Activated CD4-positive, alpha-beta T cell treated with anti-CD3 and anti-CD28 coated beads for 36 hours (primary cell): Measurements from ENCODE around the gene HMG20B. TPM values are rescaled to one million over a fixed set of nuclear protein-coding genes. Genes with fewer than 3 reads are reported as not detected.
"Not testable (repeated sequence)": the region's sequence is repeated elsewhere in the genome, so short reads cannot be mapped to it uniquely, and the experiment has no call there.

Experiments
- ATAC-seq: fragments of 200-7000 bp; cut with Tn5 transposase; one replicate; pipeline ENCODE4 v1.10.0; 2021; ENCODE audit warnings: mild to moderate bottlenecking, moderate library complexity
- CTCF ChIA-PET: fragments of 350-600 bp; sonication (Branson Sonifier 250); formaldehyde crosslinking; loops from one replicate; lab custom pipeline; 2021; ENCODE audit warnings: antibody characterized with exemption; lab: Charles Lee
- POLR2A ChIA-PET: fragments of 350-600 bp; sonication (Branson Sonifier 250); formaldehyde crosslinking; loops from one replicate; lab custom pipeline; 2021; ENCODE audit warnings: antibody characterized with exemption, inconsistent platforms; lab: Charles Lee
- DNase-seq: peaks from one replicate; pipeline ENCODE4 v3.0.0-alpha.2; 2020
- H3K27ac Mint-ChIP-seq: one replicate; pipeline ENCODE4 v1.8.0; 2021; ENCODE audit warnings: mixed read lengths
- H3K27me3 Mint-ChIP-seq: one replicate; pipeline ENCODE4 v1.8.0; 2021; ENCODE audit warnings: mixed read lengths
- H3K36me3 Mint-ChIP-seq: one replicate; pipeline ENCODE4 v1.8.0; 2021; ENCODE audit warnings: low read depth, mixed read lengths
- H3K4me1 Mint-ChIP-seq: one replicate; pipeline ENCODE4 v1.8.0; 2021; ENCODE audit warnings: mixed read lengths
- H3K4me3 Mint-ChIP-seq: one replicate; pipeline ENCODE4 v1.8.0; 2021; ENCODE audit warnings: mild to moderate bottlenecking, moderate library complexity, mixed read lengths
- H3K9me3 Mint-ChIP-seq: one replicate; pipeline ENCODE4 v1.8.0; 2021; ENCODE audit warnings: low read depth, mixed read lengths
- intact Hi-C, 2 experiments: fragments of 100-400 bp; cut with DNase I in 1 of 2; cut with micrococcal nuclease in 1 of 2; formaldehyde crosslinking; loops; one replicate each; pipeline versions ENCODE4 v1.14.2 to v1.15.1; 2022 to 2024; cut with DNase I, micrococcal nuclease
- total RNA-seq, 2 experiments: library from RNA; stranded (reverse); gene quantifications; one replicate each; pipeline ENCODE4 v1.2.3, GENCODE V29; 2021

The HMG20B gene
- total RNA-seq, 2 experiments from 2014 or later = 59.5 to 62.5 TPM

DNA sequence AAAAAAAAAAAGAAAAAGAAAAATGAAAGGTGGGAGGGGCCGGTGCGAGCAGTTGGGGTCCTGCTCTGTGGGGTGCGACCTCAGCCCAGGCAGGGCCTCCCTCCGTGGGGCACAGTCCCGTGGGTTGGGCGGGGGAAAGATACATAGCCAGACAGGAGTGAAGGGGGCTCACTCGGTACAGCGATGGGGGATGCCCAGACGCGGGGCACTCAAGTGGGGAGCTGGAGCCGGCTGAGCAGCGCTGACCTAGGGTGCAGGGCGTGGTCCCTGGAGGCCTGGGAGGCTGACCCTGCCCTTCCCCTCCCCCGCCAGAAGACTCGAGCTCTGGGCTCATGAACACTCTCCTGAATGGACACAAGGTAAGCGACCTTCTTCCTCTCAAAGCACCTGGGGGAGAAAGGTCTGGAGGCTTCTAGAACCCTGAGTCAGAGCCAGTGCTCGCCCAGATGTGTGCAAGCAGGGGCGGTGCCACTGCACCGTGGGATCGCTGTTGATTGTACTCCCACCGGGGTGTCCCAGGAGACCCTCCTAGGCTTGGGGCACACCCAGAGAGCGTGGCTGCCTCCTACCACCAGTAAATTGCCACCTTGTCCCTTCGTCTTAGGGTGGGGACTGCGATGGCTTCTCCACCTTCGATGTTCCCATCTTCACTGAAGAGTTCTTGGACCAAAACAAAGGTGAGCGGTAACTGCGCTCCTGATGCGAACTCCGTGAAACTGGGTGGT lies 3.4 kb downstream of the HMG20B start:
- ChIA-PET POLR2A (no interaction called here), CTCF (interaction anchor here (0.5 kb wide), 1 partner anchor 74 kb away, joined by 3 read pairs; no protein-coding TSS in a partner anchor)
- Mint-ChIP-seq H3K4me1 (peaks cover 11% of the 10 kb centered on the region), H3K27me3 (no peaks in the 10 kb centered on the region), H3K9me3 (no peaks in the 10 kb centered on the region), H3K36me3 (peaks cover 12% of the 10 kb centered on the region), H3K4me3 (no peak overlapping the region), H3K27ac (no peak overlapping the region)
- no peak for DNase-seq
- ATAC-seq = no peak
- intact Hi-C loops = loop anchor here in 1 of 2 experiments (1.0 kb wide), 1 partner anchor 31 kb away; no protein-coding TSS in a partner anchor

DNA sequence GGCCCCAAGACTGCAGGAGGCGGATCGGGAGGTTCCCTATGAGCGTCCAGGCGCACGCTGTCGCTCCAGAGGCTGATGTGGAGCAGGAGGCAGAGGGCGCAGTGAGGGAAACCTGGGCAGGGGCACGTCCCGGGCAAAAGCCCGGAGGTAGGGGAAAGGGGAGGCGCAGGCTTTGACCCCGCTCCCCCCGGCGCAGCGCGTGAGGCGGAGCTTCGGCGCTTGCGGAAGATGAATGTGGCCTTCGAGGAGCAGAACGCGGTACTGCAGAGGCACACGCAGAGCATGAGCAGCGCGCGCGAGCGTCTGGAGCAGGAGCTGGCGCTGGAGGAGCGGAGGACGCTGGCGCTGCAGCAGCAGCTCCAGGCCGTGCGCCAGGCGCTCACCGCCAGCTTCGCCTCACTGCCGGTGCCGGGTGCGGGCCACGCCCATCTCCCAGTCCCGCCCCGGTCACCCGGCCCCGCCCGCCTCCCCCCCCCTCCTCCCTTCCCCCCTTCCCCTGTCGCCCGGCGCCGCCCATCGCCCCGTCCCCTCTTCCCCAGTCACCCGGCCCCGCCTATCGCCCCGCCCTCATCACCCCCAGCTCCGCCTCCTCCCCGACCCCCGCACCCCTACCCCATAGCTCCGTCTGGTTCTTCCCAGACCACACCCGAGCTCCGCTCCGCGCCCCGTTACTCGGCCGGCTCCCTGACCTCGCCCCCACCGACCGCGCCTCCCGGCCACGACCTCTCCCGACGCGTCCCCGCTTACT lies 4.1 kb downstream of the HMG20B start:
- DNase-seq = peak; percentile 25
- H3K4me1 Mint-ChIP-seq = peaks cover 7% of the 10 kb centered on the region
- intact Hi-C loops = no loop called here
- no peaks in the 10 kb centered on the region for H3K27me3 Mint-ChIP-seq
- no peaks in the 10 kb centered on the region for H3K9me3 Mint-ChIP-seq
- no peak for ATAC-seq
- H3K36me3 Mint-ChIP-seq = peaks cover 12% of the 10 kb centered on the region
- CTCF ChIA-PET = interaction anchor here (0.5 kb wide), 1 partner anchor 75 kb away, joined by 3 read pairs; no protein-coding TSS in a partner anchor
- H3K27ac Mint-ChIP-seq = no peak overlapping the region
- POLR2A ChIA-PET = no interaction called here
- no peak overlapping the region for H3K4me3 Mint-ChIP-seq

DNA sequence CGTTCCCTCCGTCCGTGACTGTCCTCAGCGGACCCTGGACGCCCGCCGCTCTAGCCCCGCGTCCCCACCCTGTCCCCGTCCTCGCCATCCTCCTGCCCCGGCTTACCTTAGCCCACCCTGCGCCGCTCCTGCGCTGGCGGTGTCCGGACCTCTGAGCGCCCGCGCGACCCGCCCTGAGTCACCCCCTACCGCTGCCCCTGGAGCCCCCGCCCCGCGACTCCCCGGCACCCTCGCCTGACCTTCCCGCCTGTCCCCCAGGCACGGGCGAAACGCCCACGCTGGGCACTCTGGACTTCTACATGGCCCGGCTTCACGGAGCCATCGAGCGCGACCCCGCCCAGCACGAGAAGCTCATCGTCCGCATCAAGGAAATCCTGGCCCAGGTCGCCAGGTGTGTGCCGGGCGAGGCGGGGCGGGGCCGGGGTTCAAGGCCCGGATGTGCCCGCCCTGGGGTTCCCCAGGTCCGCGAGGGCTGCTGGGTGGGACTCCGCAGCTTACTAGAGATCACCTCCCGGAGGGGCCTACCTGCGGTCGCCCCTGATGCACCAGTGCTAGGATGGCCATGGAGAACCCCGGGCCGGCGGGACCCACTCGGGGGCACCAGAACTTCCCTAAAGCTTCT lies 5.1 kb downstream of the HMG20B start:
- peaks cover 3% of the 10 kb centered on the region for H3K4me1 Mint-ChIP-seq
- H3K36me3 Mint-ChIP-seq = peaks cover 12% of the 10 kb centered on the region
- no peaks in the 10 kb centered on the region for H3K9me3 Mint-ChIP-seq
- no peak overlapping the region for H3K27ac Mint-ChIP-seq
- ChIA-PET CTCF (no interaction called here), POLR2A (no interaction called here)
- intact Hi-C loops = no loop called here
- H3K4me3 Mint-ChIP-seq = no peak overlapping the region
- no peaks in the 10 kb centered on the region for H3K27me3 Mint-ChIP-seq
- no peak for ATAC-seq
- no peak for DNase-seq

DNA sequence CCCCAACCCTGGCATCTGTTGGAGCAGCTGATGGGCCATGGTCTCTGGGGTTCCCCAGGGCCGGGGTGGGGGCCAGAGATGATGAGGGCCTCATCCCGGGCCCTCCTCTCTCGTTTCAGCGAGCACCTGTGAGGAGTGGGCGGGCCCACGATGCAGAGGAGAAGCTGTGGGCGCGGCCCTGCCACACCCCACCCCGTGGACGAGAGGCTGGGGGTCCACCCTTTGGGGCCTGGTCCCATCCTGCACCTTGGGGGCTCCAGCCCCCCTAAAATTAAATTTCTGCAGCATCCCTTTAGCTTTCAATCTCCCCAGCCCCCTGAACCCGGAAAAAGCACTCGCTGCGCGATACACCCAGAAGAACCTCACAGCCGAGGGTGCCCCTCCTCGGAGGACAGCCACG lies 5.6 kb downstream of the HMG20B start:
- CTCF ChIA-PET = no interaction called here
- intact Hi-C loops = no loop called here

DNA sequence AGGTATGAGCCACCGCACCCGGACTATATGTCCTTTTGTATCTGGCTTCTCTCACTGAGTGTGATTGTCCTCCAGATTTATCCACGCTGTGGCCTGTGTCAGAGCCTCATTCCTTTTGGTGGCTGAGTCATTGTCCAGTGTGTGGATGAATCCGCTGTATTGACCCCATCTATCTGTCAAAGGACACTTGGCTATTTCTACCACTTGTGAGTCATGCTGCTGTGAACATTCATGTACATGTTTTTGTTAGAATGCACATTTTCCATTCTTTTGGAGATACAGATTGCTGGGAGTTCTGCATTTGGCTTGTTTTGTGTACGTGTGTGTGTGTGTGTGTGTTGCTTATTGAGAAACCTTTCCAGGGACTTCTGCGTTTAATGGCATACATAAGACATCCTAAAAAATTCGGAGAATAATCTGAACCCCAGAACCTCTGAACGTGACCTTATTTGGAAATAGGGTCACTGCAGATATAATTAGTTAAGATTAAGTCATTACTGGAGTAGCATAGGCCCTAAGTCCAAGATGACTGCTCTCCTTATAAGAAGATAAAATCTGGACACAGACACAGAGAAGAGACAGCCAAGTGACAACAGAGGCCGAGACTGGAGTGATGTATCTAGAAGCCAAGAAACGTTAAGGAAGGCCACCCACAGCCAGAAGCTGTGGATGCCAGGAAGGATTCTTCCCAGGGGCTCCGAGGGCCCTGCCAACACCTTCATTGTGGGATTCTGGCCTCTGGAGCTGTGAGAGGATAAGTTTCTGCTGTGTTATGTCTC lies 7.6 kb downstream of the HMG20B start:
- POLR2A ChIA-PET = interaction anchor here (1.1 kb wide), 1 partner anchor 12 kb away, joined by 3 read pairs; no protein-coding TSS in a partner anchor
- no peaks in the 10 kb centered on the region for H3K9me3 Mint-ChIP-seq
- no peaks in the 10 kb centered on the region for H3K4me1 Mint-ChIP-seq
- no peaks in the 10 kb centered on the region for H3K27me3 Mint-ChIP-seq
- ATAC-seq = no peak
- intact Hi-C loops = no loop called here
- H3K27ac Mint-ChIP-seq = no peak overlapping the region
- CTCF ChIA-PET = no interaction called here
- H3K36me3 Mint-ChIP-seq = peaks cover 2% of the 10 kb centered on the region
- DNase-seq = no peak
- H3K4me3 Mint-ChIP-seq = no peak overlapping the region

More for the DNA sequence above, 5.6 kb downstream of the HMG20B start:
- Mint-ChIP-seq H3K4me1 (peaks cover 3% of the 10 kb centered on the region), H3K27me3 (no peaks in the 10 kb centered on the region), H3K36me3 (peaks cover 12% of the 10 kb centered on the region), H3K27ac (no peak overlapping the region), H3K9me3 (no peaks in the 10 kb centered on the region), H3K4me3 (no peak overlapping the region)
- ATAC-seq (no peak), DNase-seq (no peak)
- POLR2A ChIA-PET = no interaction called here

DNA sequence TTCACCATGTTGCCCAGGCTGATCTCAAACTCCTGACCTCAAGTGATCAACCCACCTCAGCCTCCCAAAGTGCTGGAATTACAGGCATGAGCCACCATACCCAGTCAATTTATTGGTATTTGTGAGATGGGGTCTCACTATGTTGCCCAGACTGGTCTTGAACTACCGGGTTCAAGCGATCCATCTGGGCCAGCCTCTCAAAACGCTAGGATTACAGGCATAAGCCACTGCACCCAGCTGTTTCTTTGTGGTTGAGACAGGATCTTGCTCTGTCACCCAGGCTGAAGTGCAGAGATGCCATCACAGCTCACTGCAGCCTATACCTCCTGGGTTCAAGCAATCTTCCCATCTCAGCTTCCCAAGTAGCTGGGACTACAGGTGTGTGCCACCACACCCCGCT lies 9.0 kb downstream of the HMG20B start:
- ATAC-seq, DNase-seq, H3K27ac Mint-ChIP-seq, H3K4me3 Mint-ChIP-seq, H3K27me3 Mint-ChIP-seq, H3K36me3 Mint-ChIP-seq, H3K9me3 Mint-ChIP-seq, intact Hi-C loops, H3K4me1 Mint-ChIP-seq: not testable (repeated sequence)
- POLR2A ChIA-PET = interaction anchor here (0.6 kb wide), 1 partner anchor 64 kb away, joined by 4 read pairs; no protein-coding TSS in a partner anchor
- CTCF ChIA-PET = interaction anchor here (0.5 to 1.5 kb wide), 2 partner anchors 10 to 223 kb away, joined by 3 to 7 read pairs; no protein-coding TSS in a partner anchor

DNA sequence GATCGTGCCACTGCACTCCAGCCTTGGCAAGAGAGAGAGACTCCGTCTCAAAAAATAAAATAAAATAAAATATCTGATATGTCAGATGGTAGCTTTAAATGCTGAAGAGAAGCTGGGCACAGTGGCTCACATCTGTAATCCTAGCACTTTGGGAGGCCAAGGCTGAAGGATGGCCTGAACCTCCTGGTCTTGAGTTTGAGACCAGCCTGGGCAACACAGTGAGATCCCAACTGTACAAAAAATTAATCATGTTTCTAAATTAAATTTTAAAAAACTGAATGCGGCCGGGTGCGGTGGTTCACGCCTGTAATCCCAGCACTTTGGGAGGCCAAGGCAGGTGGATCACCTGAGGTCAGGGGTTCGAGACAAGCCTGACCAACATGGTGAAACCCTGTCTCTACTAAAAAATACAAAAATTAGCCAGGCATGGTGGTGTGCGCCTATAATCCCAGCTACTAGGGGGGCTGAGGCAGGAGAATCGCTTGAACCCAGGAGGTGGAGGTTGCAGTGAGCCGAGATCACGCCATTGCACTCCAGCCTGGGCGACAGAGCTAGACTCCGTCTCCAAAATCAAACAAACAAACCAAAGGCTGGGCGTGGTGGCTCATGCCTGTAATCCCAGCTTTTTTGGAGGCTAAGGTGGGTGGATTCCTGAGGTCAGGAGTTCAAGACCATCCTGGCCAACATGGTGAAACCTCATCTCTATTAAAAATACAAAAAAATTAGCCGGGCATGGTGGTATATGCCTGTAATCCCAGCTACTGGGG lies 11.5 kb downstream of the HMG20B start:
- H3K4me3 Mint-ChIP-seq, ATAC-seq, H3K36me3 Mint-ChIP-seq: not testable (repeated sequence)

DNA sequence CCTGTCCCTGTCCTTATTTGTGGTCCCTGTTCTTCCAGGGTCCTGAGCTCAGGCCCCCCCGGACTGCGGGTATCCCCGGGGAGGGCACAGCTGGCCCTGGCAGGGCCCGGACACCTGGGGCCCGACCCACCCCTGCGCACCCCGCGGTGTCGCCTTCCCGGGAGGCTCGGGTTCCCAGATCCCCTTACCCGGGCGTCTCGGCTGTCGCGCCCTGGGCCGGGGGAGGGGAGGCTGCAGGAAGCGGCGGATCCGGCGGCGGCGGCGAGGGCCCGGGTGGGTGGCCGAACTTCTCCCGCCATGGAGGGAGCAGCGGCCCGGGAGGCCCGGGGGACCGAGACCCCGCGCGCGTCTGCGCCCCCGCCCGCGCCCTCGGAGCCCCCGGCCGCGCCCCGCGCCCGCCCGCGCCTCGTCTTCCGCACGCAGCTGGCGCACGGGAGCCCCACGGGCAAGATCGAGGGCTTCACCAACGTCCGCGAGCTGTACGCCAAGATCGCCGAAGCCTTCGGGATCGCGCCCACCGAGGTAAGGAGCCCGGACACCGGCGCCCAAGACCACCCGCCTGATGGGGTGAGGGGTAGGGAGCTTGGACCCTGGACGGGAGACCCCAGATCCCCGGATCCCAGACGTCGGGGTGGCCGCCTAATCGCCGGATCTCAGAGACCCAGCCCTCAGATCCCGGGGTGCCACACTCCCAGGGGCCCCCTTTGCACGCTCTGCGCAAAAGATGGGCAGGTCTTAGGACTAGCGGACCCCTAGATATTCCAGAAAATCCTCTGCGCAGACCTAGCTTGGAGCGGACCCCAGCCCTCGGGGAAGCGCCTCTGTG lies 12.8 kb downstream of the HMG20B start, which contains the start of gene GIPC3:
TSS of gene GIPC3 (plus strand) at position 178 of the 826 bp plus-strand sequence. CDS start at position 298, 120 bp downstream.
- H3K9me3 Mint-ChIP-seq = no peaks in the 10 kb centered on the region
- H3K4me3 Mint-ChIP-seq = no peak within 1 kb of the TSS
- ChIA-PET CTCF (interaction anchor here (0.6 to 1.4 kb wide), 9 partner anchors 11 to 301 kb away, joined by 3 to 6 read pairs (median 3); no protein-coding TSS in a partner anchor), POLR2A (interaction anchor here (0.6 kb wide), 2 partner anchors 45 to 157 kb away, joined by 4 to 7 read pairs; no protein-coding TSS in a partner anchor)
- DNase-seq = peak; percentile 28
- intact Hi-C loops = loop anchor here in 1 of 2 experiments (1.0 to 2.0 kb wide), 2 partner anchors 33 to 121 kb away; no protein-coding TSS in a partner anchor
- no peaks in the 10 kb centered on the region for H3K4me1 Mint-ChIP-seq
- no peaks in the 10 kb centered on the region for H3K27me3 Mint-ChIP-seq
- H3K27ac Mint-ChIP-seq = no peak within 1 kb of the TSS
- no peaks in the 10 kb centered on the region for H3K36me3 Mint-ChIP-seq
- ATAC-seq = peak; percentile 42

More for the DNA sequence above, 11.5 kb downstream of the HMG20B start:
- DNase-seq, H3K9me3 Mint-ChIP-seq, H3K4me1 Mint-ChIP-seq, H3K27me3 Mint-ChIP-seq, intact Hi-C loops, H3K27ac Mint-ChIP-seq: not testable (repeated sequence)
- CTCF ChIA-PET = interaction anchor here (0.6 to 1.2 kb wide), 7 partner anchors 14 to 925 kb away, joined by 3 to 6 read pairs (median 3); no protein-coding TSS in a partner anchor
- POLR2A ChIA-PET = interaction anchor here (0.8 kb wide), 1 partner anchor 38 kb away, joined by 3 read pairs; no protein-coding TSS in a partner anchor

DNA sequence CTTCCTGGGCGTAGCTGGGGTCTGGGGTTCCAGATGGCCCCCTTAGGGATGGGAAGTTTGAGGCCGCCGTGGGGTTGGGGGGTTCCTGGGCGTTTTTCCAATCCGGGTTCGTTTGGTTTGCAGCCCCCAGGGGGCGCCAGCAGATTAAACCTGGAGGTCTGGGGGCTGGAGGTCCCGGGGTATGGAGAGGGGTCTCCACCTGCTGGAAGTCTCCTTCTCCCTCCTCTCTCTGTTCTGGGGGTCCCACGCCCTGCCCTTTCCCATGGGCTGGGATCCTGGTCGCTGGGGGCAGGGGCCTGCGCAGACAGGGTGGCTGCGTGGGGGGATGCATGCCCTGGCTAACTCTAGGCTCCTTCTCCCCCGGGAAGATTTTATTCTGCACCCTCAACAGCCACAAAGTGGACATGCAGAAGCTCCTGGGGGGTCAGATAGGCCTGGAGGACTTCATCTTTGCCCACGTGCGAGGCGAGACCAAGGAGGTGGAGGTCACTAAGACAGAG lies 13.4 kb downstream of the HMG20B start:
- Mint-ChIP-seq H3K4me1 (no peaks in the 10 kb centered on the region), H3K27ac (no peak overlapping the region), H3K27me3 (no peaks in the 10 kb centered on the region), H3K36me3 (no peaks in the 10 kb centered on the region), H3K4me3 (no peak overlapping the region), H3K9me3 (no peaks in the 10 kb centered on the region)
- CTCF ChIA-PET = interaction anchor here (0.6 to 1.4 kb wide), 7 partner anchors 11 to 69 kb away, joined by 3 to 6 read pairs (median 3); no protein-coding TSS in a partner anchor
- intact Hi-C loops = loop anchor here in 1 of 2 experiments (1.0 to 2.0 kb wide), 2 partner anchors 33 to 120 kb away; no protein-coding TSS in a partner anchor
- POLR2A ChIA-PET = interaction anchor here (0.6 kb wide), 1 partner anchor 45 kb away, joined by 7 read pairs; no protein-coding TSS in a partner anchor
- peak; percentile 63 for DNase-seq
- no peak for ATAC-seq
